Myometrial cell (primary cell): ENCODE data around the gene RPL37. TPM values are rescaled to one million over a fixed set of nuclear protein-coding genes. Genes with fewer than 3 reads are reported as not detected.

Experiments used
- total RNA-seq: library from RNA; depleted of rRNA; stranded (reverse); fragments of >200 nt; gene quantifications from 2 replicates; pipeline ENCODE4 v1.2.3, GENCODE V29; 2015

Gene RPL37
- total RNA-seq = 47.3 and 48.7 TPM in 2 replicates

GRCh38 chr5:40834849-40835787 is at the start of gene RPL37:
Gene RPL37, minus strand, starts transcription at chr5:40835222. Its CDS starts 37 bp downstream, at chr5:40835185.

DNA sequence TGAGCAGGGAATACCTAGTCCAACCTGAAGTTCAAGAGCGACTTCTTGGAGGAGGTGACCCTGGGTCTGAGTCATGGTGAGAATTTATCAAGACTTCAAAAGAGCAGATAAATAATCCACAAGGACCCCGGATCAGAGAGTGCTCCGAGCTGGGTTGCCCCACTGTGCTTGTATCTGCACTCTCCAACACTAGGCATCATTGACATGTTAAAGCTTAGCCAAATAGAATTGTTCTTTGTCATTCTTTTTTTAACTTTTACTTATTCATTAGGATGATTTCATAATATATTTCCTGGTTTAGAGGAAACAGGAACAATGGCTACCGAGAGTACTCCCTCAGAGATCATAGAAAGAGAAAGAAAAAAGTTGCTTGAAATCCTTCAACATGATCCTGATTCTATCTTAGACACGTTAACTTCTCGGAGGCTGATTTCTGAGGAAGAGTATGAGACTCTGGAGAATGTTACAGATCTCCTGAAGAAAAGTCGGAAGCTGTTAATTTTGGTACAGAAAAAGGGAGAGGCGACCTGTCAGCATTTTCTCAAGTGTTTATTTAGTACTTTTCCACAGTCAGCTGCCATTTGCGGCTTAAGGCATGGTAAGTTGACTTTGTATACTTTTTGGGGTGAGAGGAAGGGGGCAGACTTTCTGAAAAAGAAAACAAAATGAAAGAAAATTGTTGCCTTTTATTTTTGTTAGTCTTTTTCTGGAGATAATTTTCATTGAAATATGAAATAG is 6.2 kb upstream of the RPL37 start, which contains the start of gene CARD6:
CARD6 (plus strand) TSS at position 300 of the 738 bp plus-strand sequence; CDS start at position 316, 16 bp downstream.

DNA sequence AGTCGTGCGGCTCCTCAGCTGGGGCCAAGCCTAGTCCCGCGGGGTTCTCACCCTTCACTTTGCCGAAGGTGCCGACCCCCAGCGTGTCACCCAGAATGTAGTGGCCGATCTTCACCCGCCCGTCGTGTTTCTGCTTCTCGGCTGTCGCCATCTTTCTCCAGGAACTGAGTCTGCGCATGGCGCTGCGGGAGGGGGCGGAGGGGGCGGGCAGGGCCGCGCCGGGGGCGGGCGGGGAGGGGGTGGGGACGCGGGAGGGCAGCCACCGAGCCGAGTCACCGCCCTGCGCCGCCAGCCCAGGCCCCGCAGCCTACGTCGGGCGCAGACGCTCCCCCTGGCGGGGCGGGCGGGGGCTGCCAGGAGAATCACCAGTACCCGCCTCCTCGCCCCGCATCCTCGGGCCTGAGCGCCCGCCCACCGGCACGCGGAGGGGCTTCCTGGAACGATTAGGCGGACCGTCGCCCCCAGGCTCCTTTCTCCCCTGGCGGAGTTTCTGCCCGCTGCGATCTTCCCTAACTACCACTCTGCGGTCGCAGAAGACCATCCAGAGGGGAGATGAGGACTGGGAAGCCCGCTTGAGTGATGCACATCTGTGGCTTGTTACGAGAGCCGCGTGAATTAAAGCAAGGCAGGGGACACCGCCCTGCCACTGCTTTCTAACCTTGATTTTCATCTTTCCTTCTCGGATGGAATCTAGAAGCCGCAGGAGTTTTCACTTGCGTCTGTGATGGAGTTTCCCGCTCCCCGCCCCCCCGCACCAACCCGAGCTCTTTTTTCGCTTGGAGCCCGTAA is 36.8 kb downstream of the RPL37 start, which contains the start of gene PRKAA1:
PRKAA1 (minus strand) TSS at position 363 of the 789 bp plus-strand sequence; CDS start at position 178, 185 bp downstream.

Other genes with a start within 250 kb of the RPL37 start
- gene PTGER4, start 155.3 kb downstream of the RPL37 start, total RNA-seq = 21.0 and 25.5 TPM in 2 replicates
- 8.6 and 11.0 TPM in 2 replicates for gene TTC33, start 79.3 kb downstream of the RPL37 start, total RNA-seq
- gene PRKAA1, start 36.8 kb downstream of the RPL37 start, total RNA-seq = 85.2 and 104 TPM in 2 replicates
- gene CARD6, start 6.1 kb upstream of the RPL37 start, total RNA-seq = 4.9 and 5.5 TPM in 2 replicates
- 1.4 and 2.8 TPM in 2 replicates for gene C7, start 74.3 kb upstream of the RPL37 start, total RNA-seq
- gene MROH2B, start 236.1 kb upstream of the RPL37 start, total RNA-seq = not detected in 2 replicates